ENCODE data around the gene MCM9.
"Not testable (repeated sequence)": the region's sequence is repeated elsewhere in the genome, so short reads cannot be mapped to it uniquely, and the experiment has no call there.

The MCM9 gene

GRCh38 chr6:118893064-118893806 is 41.7 kb downstream of the MCM9 start:
- peak; percentile 20 for DNase-seq (ENCODE audit: low read depth)

GRCh38 chr6:118892355-118892991 is 42.5 kb downstream of the MCM9 start:
- no peak for DNase-seq (ENCODE audit: low read depth)

- DNase-seq (ENCODE audit: low read depth), result no peak
Observed at GRCh38 chr6:118890997-118891790, 43.8 kb downstream of the MCM9 start.

GRCh38 chr6:118889163-118889562 is 45.8 kb downstream of the MCM9 start:
- no peak for DNase-seq (ENCODE audit: low read depth)

- DNase-seq (ENCODE audit: low read depth), result no peak
Observed at GRCh38 chr6:118886641-118887040, 48.3 kb downstream of the MCM9 start.

- no peak for DNase-seq (ENCODE audit: low read depth)
Observed at GRCh38 chr6:118882314-118882905, 52.5 kb downstream of the MCM9 start.

GRCh38 chr6:118881440-118882313 is 53.3 kb downstream of the MCM9 start:
- DNase-seq (ENCODE audit: low read depth), result no peak

GRCh38 chr6:118877806-118878205 is 57.2 kb downstream of the MCM9 start:
- DNase-seq (ENCODE audit: low read depth), result no peak

- no peak for DNase-seq (ENCODE audit: low read depth)
Observed at GRCh38 chr6:118876814-118877213, 58.1 kb downstream of the MCM9 start.

GRCh38 chr6:118876198-118876597 is 58.8 kb downstream of the MCM9 start:
- no peak for DNase-seq (ENCODE audit: low read depth)

GRCh38 chr6:118875672-118876071 is 59.3 kb downstream of the MCM9 start:
- no peak for DNase-seq (ENCODE audit: low read depth)

GRCh38 chr6:118873239-118873638 is 61.7 kb downstream of the MCM9 start:
- no peak for DNase-seq (ENCODE audit: low read depth)

GRCh38 chr6:118872726-118873125 is 62.2 kb downstream of the MCM9 start:
- DNase-seq (ENCODE audit: low read depth), result no peak

- no peak for DNase-seq (ENCODE audit: low read depth)
Observed at GRCh38 chr6:118872318-118872717, 62.6 kb downstream of the MCM9 start.

GRCh38 chr6:118871331-118871730 is 63.6 kb downstream of the MCM9 start:
- no peak for DNase-seq (ENCODE audit: low read depth)

- no peak for DNase-seq (ENCODE audit: low read depth)
Observed at GRCh38 chr6:118869894-118870589, 64.9 kb downstream of the MCM9 start.

GRCh38 chr6:118869350-118869749 is 65.6 kb downstream of the MCM9 start:
- DNase-seq (ENCODE audit: low read depth), result no peak

- DNase-seq (ENCODE audit: low read depth), result not testable (repeated sequence)
Observed at GRCh38 chr6:118868901-118869300, 66.1 kb downstream of the MCM9 start.

- DNase-seq (ENCODE audit: low read depth), result no peak
Observed at GRCh38 chr6:118867181-118867580, 67.8 kb downstream of the MCM9 start.

- no peak for DNase-seq (ENCODE audit: low read depth)
Observed at GRCh38 chr6:118865100-118865391, 69.9 kb downstream of the MCM9 start.

Data from activated T-cell treated with anti-CD3 and anti-CD28 coated beads for 48 hours (primary cell).